ENCODE data around the gene ANAPC5.

DNA sequence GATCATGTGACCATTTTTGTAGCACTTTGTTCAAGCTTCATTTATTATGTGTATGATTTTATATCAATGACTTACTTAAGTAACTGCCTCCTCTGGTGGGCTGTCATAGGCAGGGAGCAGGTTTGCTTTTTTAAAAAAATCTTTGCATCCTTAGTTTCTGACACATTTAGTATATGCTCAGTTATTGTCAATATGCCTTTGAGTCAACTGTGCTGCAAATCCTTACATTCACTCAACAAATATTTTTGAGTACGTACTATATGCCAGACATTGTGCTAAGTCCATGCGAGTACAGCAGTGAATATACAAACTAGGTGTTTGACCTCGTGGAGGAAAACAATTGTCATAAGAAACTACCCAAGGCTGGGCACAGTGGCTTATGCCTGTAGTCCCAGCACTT, 4.4 kb upstream of the ANAPC5 start:
- TF ChIP-seq CTCF (IDR thresholded peaks at IDR 0.05; ENCODE audit: insufficient read depth, low read length, poor library complexity, severe bottlenecking): no peak
- no peak for TF ChIP-seq EZH2phosphoT487 (conservative IDR thresholded peaks at IDR 0.05; ENCODE audit: low read length)

Measured in SU-DHL-6 (cell line).